Neural cell (in vitro differentiated cells): ENCODE results near the gene GAPDH.

Experiments used
- CTCF ChIP-seq: fragments of 450-650 bp; IDR thresholded peaks from 2 replicates; pipeline ENCODE4 v1.5.1; 2014; ENCODE audit warnings: antibody characterized with exemption, mild to moderate bottlenecking, moderate library complexity; ENCODE audit not compliant: poor library complexity, severe bottlenecking
- POLR2AphosphoS5 ChIP-seq: IDR thresholded peaks from 2 replicates; pipeline ENCODE4 v1.6.1; 2012

GRCh38 chr12:6535960-6536847 is 1.9 kb downstream of the GAPDH start:
- no peak for TF ChIP-seq POLR2AphosphoS5
- no peak for TF ChIP-seq CTCF
